GM18499 (cell line): ENCODE results near the gene DRC3.

Experiments used
- ATAC-seq: cut with Tn5 transposase; IDR thresholded peaks from one replicate; pipeline ENCODE4 v1.9.1; 2021; ENCODE audit warnings: moderate number of reproducible peaks; ENCODE audit not compliant: insufficient read depth, unreplicated experiment

DRC3 gene

DNA sequence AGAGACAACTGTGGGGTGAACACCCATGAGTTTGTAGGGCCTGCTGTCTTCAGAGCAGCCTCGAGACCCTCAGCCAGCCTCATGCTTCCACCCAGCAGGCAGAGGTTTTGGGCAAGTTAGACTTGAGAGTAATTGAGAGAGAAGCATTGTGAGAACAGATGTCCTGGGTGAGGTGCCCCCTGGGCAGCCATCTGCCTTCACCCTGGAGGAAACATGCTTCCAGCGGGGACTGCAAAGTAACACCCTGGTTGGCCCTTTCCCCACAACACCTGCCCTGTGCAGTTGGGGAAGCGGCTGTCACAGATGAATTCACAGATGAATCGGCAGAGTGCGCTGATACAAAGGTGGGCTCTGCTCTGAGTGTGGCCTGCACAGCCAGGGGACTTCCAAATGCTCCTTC lies 42.9 kb downstream of the DRC3 start:
- ATAC-seq, result no peak

DNA sequence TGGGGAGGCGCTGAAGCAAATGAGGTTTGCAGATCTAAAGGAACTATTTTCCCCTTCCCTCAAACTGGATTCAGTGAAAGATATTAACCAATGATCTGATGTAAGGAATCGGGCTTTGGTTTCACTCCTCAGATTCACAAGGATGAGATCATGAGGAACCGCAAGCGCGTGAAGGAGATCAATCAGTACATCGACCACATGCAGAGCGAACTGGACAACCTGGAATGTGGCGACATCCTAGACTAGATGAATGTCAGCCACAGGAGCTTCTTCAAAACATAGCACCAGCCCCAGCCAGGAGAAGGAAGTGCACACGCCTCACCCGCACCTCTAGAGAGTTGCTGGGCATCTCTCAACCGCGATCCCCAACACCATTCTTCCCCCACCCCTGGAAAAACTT lies 43.8 kb downstream of the DRC3 start:
- no peak for ATAC-seq

DNA sequence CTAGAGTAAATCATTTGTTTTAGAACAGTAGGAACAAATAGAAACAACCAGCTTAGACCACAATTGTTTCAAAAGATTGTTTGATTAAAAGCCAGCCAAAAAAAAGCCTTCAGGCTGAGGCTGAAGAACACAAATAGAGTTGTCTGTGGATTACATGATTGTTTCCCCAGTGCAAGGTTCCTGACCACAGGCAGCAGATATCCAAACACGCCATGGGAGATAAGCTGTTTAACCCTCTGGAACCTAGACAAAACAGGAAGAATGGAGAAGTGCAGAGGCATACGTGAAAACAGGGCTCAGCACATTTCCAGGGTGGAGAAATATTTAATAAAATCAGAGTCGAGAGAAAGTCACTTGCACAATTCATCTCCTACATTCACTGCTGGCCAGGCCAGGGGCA lies 45.3 kb downstream of the DRC3 start:
- no peak for ATAC-seq

DNA sequence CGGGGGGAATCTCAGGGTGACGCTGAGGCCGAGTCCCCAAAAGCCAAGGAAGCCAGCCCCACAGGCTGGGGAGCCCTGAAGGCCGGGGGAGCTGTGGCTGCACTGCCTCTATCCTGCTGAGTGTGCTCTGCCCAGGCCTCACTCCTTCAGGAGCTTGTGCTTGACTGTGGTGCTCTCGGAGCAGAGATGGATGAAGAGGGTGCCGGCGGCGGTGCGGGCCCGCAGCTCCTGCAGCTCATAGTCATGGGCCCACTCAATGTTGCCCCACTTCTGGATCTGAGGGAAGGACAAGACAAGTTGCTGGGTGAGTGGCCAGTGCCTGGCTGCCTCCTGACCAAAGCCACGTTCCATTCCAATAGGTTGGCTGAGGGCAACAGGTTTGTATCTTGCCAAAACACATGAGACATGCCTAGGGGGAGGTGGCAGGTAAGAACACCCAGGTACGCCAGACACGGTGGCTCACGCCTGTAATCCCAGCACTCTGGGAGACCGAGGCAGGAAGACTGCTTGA lies 45.8 kb downstream of the DRC3 start:
- ATAC-seq, result no peak

DNA sequence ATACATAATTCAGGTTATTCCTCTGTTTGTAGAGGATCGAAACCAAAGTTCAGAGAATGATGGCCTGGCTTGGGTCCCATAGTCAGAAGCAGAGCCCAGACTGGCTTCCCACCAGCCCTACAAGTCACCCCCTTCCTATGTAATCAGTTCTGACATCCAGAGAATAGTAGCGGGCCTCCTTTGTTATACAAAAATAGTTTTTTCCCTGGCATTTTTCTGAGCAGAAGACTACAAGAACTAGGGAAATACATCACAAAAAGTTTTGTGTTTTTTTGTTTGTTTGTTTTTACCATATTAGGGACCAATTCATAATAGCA lies 47.1 kb downstream of the DRC3 start:
- no peak for ATAC-seq

DNA sequence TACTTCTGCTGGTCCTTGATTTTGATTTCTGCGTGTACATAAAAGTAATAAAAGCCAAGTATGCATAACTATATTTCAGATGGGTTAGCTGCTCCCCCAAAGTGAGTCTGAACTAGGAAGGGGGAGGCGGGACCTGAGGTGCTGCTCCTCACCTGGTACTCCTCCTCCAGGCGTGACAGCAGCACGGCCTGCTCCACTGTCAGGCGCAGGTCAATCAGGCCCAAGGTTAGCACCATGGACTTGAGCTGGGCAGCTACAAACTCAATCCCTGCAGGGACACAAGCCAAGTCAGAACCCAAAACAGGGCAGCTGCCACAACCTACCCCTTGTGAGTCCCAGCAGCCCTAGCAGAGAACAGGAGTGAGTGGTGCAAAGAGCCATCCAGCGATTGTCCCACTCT lies 48.3 kb downstream of the DRC3 start:
- no peak for ATAC-seq

DNA sequence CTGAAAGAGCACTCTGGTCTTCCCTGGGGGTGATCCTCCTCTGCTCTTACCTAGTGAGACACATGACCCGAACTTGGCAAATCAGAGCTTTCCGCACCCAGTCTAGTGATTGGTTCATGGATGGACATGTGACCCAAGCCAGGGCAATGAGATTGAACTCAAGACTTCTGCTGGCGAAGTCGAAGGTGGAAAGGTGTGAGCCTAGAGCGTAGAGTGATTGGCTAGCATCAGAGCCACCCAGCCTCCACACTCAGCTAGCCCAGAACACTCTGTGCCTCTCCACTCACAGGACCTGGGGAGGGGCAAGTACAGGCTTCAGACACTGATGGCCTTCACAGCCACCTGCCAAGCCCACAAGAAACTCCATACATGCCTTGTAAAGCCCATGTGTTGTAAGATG lies 48.7 kb downstream of the DRC3 start:
- ATAC-seq, result no peak

DNA sequence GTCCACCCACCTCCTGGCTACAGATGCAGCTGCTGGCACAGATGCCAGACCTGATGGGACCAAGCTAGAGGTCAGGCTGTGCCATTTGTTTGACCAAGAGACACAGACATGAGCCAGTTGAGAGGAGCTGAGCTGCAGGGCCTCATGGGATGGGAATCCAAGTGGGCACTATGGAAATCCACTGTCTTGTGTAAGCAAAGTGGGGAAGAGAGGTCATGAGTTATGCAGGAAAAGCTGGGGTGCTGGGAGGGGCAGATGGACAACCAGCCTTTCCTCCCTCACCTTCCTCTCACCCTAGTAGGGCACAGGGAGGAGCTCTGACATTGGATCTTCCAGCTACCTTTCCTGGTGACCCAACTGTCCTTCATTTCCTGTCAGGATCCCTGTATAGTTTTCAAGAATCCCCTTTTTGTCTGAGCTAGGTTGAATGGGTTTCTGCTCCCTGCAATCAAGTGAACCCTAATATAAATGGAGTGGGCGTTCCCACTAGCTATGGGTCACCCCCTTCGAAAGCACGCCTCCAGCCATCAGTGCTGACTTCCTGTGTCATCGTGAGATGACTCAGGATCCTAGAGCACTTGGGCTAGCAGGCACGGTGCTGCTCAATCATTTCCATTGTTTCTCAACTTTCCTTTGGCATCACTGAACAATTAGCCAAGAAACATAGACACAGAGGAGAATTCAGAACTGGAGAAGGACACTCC lies 52.7 kb downstream of the DRC3 start:
- no peak for ATAC-seq

DNA sequence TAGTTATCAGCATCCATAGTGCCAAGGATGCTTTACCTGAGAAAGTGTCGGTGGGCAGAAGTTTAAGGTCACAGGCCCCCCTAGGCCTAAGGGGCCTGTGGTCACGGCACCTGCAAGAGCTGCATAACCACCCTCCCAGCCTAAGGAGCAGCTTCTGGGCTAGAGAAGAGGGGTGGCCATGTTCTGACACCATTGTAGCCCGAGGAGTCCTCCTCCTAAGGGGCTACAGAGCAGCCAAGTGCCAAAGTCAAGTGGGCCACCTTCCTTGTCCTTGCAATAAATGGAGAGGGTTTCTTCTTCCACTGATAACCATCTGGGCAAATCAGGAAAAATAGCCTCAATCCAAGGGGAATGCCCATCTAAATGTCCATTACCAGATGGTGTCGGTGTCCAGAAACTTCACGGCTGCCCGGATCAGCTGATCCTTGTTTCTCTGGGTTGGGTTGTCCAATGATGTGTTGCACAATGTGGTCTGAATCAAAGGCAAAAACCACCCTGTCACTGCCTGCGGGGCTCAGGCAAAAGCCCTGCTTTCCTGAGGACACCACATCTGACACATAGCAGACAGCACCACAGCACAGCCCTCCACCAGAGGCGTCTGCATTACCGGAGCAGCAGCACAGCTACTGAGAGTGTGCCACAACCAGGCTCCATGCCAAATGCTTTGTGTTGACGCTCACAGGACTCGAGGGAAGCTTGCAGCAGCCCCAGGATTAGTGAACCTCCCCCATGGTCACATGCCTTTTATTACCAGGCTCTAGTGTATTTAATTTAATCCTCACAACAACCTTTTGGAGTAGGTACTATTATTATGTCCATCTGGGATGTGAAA lies 53.5 kb downstream of the DRC3 start:
- ATAC-seq, result no peak

DNA sequence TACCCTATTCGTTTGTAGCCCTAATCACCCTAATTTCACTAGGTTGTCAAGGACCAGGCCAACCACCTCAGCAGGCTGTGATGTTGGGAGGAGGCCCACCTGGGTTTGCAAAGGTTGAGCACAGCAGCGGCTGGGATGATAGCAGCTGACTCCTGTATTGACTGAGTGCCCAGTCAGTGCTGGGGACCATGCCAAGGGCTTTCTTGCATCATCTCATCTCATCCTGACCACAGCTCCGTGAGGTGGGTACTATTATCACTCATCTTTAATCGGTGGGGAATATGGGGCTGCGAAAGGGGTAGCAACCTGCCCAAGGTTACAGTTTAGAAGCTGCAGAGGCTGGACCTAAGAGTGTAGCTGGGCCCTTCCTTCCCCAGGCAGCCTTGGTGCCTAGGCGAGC lies 54.6 kb downstream of the DRC3 start:
- ATAC-seq, result no peak

DNA sequence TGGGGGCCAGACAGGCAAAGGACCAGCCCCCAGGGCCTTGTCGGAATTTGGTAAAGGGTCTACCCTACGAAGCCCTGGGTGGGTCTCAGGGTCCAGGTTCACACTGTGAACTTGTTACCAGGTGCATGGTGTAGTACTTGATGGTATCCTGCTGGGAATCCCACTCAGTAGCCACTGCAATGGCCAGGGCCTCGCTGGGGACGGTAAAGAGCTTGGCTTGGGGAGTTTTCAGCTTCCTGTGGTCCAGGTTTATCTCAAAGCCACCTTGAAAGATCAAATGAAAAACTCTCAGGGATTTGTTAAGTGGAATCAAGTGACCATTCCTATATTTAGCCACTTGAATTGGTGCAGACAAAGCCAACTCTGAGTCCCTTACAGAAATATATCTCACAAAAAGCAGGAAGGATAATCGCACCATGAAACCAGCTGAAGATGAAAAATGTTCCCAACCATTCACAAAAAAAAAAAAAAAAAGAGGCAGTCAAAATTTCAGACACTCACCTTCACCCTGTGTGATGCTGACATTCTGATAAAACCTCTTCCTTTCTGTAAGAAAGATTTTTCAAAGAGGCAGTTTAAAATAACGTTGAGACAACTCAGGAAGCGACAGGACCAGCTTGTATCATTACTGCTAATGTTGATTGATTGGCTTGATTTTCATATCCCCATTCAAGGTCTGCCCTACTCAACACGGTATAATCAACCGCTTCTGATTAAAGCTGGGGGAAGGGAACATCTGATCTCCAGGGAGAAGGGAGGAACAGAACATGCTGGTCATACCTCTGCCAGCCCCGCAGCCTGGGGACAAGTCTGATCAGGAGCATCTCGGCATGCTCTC lies 55.7 kb downstream of the DRC3 start:
- ATAC-seq, result no peak

DNA sequence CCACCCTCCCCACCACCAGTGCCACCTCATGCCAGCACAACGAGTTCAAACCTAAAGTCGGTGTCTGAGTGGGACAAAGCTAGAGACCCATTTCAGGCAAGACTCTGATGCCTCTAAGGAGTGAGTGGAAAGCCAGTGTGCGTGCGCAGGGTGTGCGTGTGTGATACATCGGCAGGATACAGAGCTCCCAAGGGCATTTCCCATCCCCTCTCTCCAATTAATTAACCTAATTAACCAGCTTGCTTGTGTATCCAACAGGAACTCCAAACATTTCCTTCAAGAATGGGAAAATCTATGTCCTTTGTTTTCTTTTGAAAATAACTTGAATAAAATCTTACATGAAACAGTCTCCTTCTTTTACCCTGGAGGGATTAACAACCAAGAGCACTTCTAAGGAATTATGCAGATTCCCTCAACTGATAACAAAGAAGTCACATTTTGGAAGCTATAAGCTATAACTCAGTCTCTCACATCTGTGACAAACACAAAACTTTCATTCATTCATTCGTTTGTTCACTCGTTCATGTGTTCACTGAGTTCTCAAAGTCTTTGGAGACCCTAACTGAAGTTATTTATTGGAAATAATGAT lies 56.4 kb downstream of the DRC3 start:
- ATAC-seq, result no peak

DNA sequence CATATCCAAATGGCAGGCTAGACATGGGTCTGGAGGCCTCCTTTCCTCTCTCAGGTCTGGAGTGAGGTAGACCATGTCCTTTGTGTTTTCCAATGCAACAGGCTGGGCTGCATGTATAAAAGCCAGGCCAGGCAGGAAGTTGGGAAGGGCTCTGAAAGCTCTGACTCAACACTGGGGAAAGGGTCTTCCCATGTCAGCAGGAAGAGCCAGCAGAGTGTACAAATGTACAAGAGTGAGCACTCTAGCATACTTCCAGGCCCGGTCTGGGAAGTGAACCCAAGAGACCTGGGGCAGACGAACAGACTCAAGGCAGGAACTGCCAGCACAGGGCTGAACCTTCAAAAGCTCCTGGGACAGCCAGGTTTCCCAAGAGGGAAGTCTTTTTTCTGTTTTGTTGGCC lies 59.3 kb downstream of the DRC3 start:
- ATAC-seq, result no peak

DNA sequence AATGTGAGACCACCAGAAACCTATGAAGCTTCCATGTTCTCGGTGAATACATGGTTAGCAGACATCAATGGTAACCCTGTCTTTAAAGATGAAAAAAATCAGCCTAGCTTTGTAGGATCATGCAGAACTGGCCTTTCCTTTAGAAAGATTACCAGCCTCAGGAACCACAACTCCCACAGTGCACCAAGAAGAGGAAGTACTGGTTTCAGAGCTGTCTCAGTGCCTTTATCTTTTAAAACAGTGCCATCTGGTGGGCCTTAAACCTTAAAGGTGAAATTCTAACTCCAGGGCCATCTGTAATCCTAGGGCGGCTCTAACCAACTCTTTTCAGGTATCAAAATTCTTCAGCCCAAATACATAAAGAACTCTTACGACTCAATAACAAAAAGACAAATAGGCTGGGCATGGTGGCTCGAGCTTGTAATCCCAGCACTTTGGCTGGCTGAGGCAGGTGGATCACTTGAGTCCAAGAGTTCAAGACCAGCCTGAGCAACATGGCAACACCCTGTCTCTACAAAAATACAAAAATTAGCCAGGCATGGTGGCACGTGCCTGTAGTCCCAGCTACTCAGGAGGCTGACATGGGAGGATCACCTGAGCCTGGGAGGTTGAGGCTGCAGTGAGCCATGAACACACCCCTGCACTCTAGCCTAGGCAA lies 60.9 kb downstream of the DRC3 start:
- no peak for ATAC-seq

DNA sequence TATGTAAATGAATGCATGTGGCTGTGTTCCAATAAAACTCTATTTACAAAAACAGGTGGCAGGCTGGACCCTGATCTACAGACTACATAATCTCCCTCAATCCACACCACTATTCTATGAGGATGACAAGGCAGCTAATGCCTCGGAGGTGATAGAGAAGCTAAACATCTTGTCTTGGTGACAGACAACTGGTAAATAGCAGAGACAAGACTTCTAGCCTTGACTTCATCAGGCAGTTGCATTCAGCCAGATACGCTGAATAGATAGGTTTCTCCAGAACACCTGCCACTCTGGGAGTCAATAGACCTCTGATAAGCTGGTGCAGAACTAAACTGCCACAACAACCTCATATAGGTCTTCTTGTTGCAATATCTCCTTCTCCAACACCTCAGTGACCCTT lies 63.0 kb downstream of the DRC3 start:
- no peak for ATAC-seq

DNA sequence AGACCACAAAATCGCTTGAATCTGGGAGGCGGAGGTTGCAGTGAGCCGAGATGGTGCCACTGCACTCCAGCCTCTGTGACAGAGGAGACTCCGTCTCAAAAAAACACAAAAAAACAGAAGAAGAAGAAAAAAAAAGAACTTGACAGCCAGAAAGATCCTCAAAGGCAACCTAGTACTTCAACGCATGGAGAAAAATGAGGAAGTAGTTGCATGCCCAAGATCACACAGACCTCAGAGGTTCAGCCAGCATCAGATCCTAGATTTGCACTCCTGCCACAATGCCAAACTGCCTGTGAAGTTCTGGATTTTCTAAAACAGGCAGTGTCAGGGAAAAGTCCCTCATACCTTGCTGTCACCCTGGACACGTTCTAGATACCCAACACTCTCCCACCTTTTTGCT lies 64.8 kb downstream of the DRC3 start:
- ATAC-seq, result no peak

DNA sequence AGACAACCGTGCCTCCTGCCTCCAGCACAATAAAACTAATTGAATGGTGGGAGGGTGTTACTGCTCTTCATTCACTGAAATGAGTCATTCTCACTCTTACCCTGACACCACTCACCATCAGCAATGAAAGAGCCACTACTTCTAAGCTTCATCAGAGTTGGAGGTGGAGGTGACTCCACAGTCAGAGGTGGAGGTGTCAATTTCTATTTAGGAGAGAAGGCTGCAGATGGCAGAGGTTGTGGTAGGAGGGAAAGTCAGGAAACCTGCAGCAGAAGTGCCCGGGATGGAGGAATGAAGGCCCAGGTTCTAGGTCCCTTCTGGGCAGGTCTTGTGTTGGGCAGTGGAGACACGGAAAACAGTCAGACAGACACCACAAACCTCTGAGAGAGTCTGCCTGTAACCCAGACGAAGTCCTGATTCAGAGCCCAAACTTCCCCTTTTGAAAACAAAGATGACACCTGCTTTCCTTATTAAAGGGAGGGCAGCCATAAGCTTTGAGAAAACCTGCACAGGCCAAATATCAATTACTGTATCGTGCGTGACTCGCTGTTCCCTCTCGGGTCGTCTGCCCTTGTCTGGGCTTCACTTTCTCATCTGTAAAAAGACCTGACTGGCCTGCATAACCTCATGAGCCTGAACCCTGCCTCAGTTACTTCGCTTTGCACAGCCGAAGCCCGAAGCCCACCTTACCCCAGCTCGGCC lies 65.6 kb downstream of the DRC3 start:
- ATAC-seq, result no peak

DNA sequence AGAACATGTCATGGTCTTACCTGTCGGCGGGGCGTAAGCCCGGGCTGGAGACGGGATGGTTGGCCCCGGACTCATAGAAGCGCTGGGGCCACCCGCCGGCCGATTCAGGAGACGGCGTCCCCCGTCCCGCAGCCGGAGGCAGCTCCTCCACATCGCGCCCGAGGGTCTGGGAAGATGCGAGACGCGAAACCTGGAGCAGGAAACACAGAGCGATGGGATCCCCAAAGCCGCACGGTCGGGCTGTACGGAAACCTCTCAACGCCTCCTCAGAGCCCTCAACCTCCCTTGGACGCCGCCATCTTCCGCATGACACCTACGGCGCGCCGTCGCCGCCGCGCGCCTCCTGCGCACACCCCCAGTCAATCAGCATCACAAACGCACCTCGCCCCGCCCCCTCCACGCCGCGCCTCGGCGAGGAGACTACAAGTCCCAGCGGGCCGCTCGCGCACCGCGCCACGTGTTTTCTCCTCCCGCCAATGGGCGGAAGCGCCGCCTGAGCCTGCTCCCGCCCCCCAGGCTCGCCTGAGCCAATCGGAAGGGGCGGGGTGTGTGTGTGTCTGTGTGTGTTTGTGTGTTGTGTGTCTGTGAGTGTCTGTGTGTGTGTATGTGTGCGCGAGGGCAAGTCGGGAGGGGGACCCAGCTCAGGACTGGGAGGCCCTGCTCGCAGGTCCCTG lies 66.3 kb downstream of the DRC3 start, which contains the start of the genes ATPAF2 and GID4:
TSS of gene ATPAF2 (minus strand) at position 308 of the 674 bp plus-strand sequence. CDS start at position 153, 155 bp downstream.
TSS of gene GID4 (plus strand) at position 548 of the 674 bp plus-strand sequence. CDS start at position 605, 57 bp downstream.
- peak; percentile 63 for ATAC-seq
